ENCODE results near the gene TMEM33. TPM values are rescaled to one million over a fixed set of nuclear protein-coding genes. Genes with fewer than 3 reads are reported as not detected.
"Not testable (repeated sequence)": the region's sequence is repeated elsewhere in the genome, so short reads cannot be mapped to it uniquely, and the experiment has no call there.

TMEM33 gene
- total RNA-seq, 1 experiment from 2014 or later = 82.4 TPM

- no peak for TF ChIP-seq REST (IDR thresholded peaks at IDR 0.05; ENCODE audit: low read depth)
- TF ChIP-seq POLR2A (IDR thresholded peaks at IDR 0.05; ENCODE audit: borderline replicate concordance, extremely low read depth, insufficient read depth, insufficient read length) = no peak
- no peak for TF ChIP-seq EZH2phosphoT487 (IDR thresholded peaks at IDR 0.05; ENCODE audit: borderline replicate concordance)
- TF ChIP-seq CBX3 (IDR thresholded peaks at IDR 0.05; ENCODE audit: low read depth) = no peak
Observed at GRCh38 chr4:41897698-41898097, 37.5 kb upstream of the TMEM33 start (continued).

GRCh38 chr4:41909136-41909535 lies 26.1 kb upstream of the TMEM33 start:
- H3K9me2 ChIP-seq (ENCODE audit: insufficient read depth); CTCF ChIA-PET; H4K20me1 ChIP-seq (ENCODE audit: insufficient read depth); RAD21 ChIA-PET (ENCODE audit: low non-redundant PET in 1 of 2, low total read pairs in 2 of 2, uncharacterized antibody in 2 of 2, unreplicated experiment in 2 of 2); ATAC-seq; BruUV-seq (replicated peaks); intact Hi-C loops (cut with micrococcal nuclease); H3K36me3 ChIP-seq (ENCODE audit: control insufficient read depth in 1 of 2, insufficient read depth in 2 of 2, low read length in 2 of 2); H3K4me3 ChIP-seq (replicated peaks in 1 of 2; ENCODE audit: low read depth in 1 of 2, low read length in 2 of 2); H3K27me3 ChIP-seq (ENCODE audit: insufficient read depth, low read length); POLR2A ChIA-PET; H3K9me3 ChIP-seq (ENCODE audit: control insufficient read depth in 1 of 2, insufficient read depth in 1 of 2, low read depth in 1 of 2, low read length in 2 of 2); DNase-seq (ENCODE audit: low read depth, low spot score); H3K9ac ChIP-seq (ENCODE audit: low read length); H3K27ac ChIP-seq (ENCODE audit: low read depth, low read length); H2AFZ ChIP-seq (ENCODE audit: low read depth, low read length, poor library complexity, severe bottlenecking); H3K79me2 ChIP-seq (ENCODE audit: insufficient read depth, low read length): not testable (repeated sequence)
- H3K4me1 ChIP-seq (ENCODE audit: control insufficient read depth in 1 of 2, insufficient read depth in 2 of 2, low read length in 2 of 2) = peaks cover 0 to 27% of the 10 kb centered on the region in 2 experiments; a peak in 3 of 4 replicates
- H3K4me2 ChIP-seq (ENCODE audit: low read length) = peak overlapping the region; percentile 21; the same call in 1 of the 2 replicates

GRCh38 chr4:41912546-41912945 lies 22.7 kb upstream of the TMEM33 start:
- H3K27ac ChIP-seq (ENCODE audit: low read depth, low read length) = no peak overlapping the region
- ATAC-seq (peak; percentile 22; the same call in 1 of the 2 replicates), DNase-seq (ENCODE audit: low read depth, low spot score) (no peak)
- peaks cover 0 to 27% of the 10 kb centered on the region in 2 experiments; a peak in 3 of 4 replicates for H3K4me1 ChIP-seq (ENCODE audit: control insufficient read depth in 1 of 2, insufficient read depth in 2 of 2, low read length in 2 of 2)
- peak; percentile 29; the same call in 1 of the 2 replicates for TF ChIP-seq ZFX (IDR thresholded peaks at IDR 0.05)
- no peak for TF ChIP-seq ZNF274 (IDR thresholded peaks at IDR 0.05; ENCODE audit: low read depth, low read length)
- no peak for TF ChIP-seq CTCF (IDR thresholded peaks at IDR 0.05 in 2 of 3, conservative IDR thresholded peaks at IDR 0.05 in 1 of 3; ENCODE audit: borderline replicate concordance in 1 of 3, insufficient read depth in 1 of 3, low read depth in 2 of 3, low read length in 2 of 3)
- TF ChIP-seq SIN3A (IDR thresholded peaks at IDR 0.05; ENCODE audit: low read depth) = no peak
- no peaks in the 10 kb centered on the region for H4K20me1 ChIP-seq (ENCODE audit: insufficient read depth)
- RAD21 ChIA-PET (ENCODE audit: low non-redundant PET in 1 of 2, low total read pairs in 2 of 2, uncharacterized antibody in 2 of 2, unreplicated experiment in 2 of 2) = no interaction called here
- CTCF ChIA-PET = no interaction called here
- no peak overlapping the region for H3K4me3 ChIP-seq (replicated peaks in 1 of 2; ENCODE audit: low read depth in 1 of 2, low read length in 2 of 2)
- POLR2A ChIA-PET = no interaction called here
- intact Hi-C loops (cut with micrococcal nuclease) = no loop called here
- no peaks in the 10 kb centered on the region for H3K27me3 ChIP-seq (ENCODE audit: insufficient read depth, low read length)
- no peak overlapping the region for H2AFZ ChIP-seq (ENCODE audit: low read depth, low read length, poor library complexity, severe bottlenecking)
- no peaks in the 10 kb centered on the region for H3K9me3 ChIP-seq (ENCODE audit: control insufficient read depth in 1 of 2, insufficient read depth in 1 of 2, low read depth in 1 of 2, low read length in 2 of 2)
- H3K79me2 ChIP-seq (ENCODE audit: insufficient read depth, low read length) = no peaks in the 10 kb centered on the region
- no peak overlapping the region for H3K9ac ChIP-seq (ENCODE audit: low read length)
- no TSS peak for BruUV-seq (replicated peaks)
- H3K4me2 ChIP-seq (ENCODE audit: low read length) = peak overlapping the region; percentile 58; the same call in 1 of the 2 replicates
- no peaks in the 10 kb centered on the region for H3K36me3 ChIP-seq (ENCODE audit: control insufficient read depth in 1 of 2, insufficient read depth in 2 of 2, low read length in 2 of 2)
- no peaks in the 10 kb centered on the region for H3K9me2 ChIP-seq (ENCODE audit: insufficient read depth)

Data from HCT116 (cell line).